MM.1S (cell line): ENCODE measurements around the gene C12orf75.

Experiments
- CTCF ChIP-seq: fragments of 300-600 bp; sonication (generic); IDR thresholded peaks from 2 replicates; pipeline ENCODE4 v1.5.1; 2016; ENCODE audit warnings: antibody characterized with exemption, low read length, mixed read lengths
- EZH2 ChIP-seq: fragments of 300-600 bp; sonication (generic); optimal IDR thresholded peaks from 2 replicates; pipeline ENCODE3; 2017; ENCODE audit warnings: low read depth, mild to moderate bottlenecking, antibody characterized with exemption, low read length, mixed read lengths
- EZH2phosphoT487 ChIP-seq: fragments of 300-600 bp; sonication (generic); IDR thresholded peaks from 2 replicates; pipeline ENCODE4 v1.6.1; 2018; ENCODE audit warnings: antibody characterized with exemption, low read length

- TF ChIP-seq CTCF, result no peak
- TF ChIP-seq EZH2, result no peak
- TF ChIP-seq EZH2phosphoT487, result no peak
These were observed 39.0 kb upstream of the C12orf75 start for GRCh38 chr12:105291531-105291930.
